Muscle layer of duodenum (tissue), 2 donors: ENCODE data around the gene COL5A1.

ENCODE experiments used
- H3K27ac ChIP-seq: one replicate; pipeline ENCODE4 v1.7.0; 2013; ENCODE audit warnings: mild to moderate bottlenecking, low read length
- H3K27me3 ChIP-seq: one replicate; pipeline ENCODE4 v1.7.0; 2013; ENCODE audit warnings: low read depth, mild to moderate bottlenecking, control low read depth, low read length
- H3K36me3 ChIP-seq, 2 donors: one replicate each; pipeline ENCODE4 v1.7.0; 2013; ENCODE audit warnings: low read length in 2 of 2, control low read depth in 1 of 2, mild to moderate bottlenecking in 1 of 2; ENCODE audit not compliant: insufficient read depth in 2 of 2, control insufficient read depth in 1 of 2
- H3K4me1 ChIP-seq, 2 donors: one replicate each; pipeline ENCODE4 v1.7.0; 2013; ENCODE audit warnings: low read length in 2 of 2, mild to moderate bottlenecking in 2 of 2, control low read depth in 1 of 2, moderate library complexity in 1 of 2; ENCODE audit not compliant: insufficient read depth in 2 of 2, control insufficient read depth in 1 of 2
- H3K4me3 ChIP-seq, 2 donors: one replicate each; pipeline ENCODE4 v1.7.0; 2013; ENCODE audit warnings: low read length in 2 of 2, low read depth in 1 of 2, mild to moderate bottlenecking in 1 of 2
- H3K9me3 ChIP-seq, 2 donors: one replicate each; pipeline ENCODE4 v1.7.0; 2013; ENCODE audit warnings: low read length in 2 of 2, control low read depth in 1 of 2, mild to moderate bottlenecking in 1 of 2; ENCODE audit not compliant: control insufficient read depth in 1 of 2
- donor health status: healthy.

Gene COL5A1

DNA sequence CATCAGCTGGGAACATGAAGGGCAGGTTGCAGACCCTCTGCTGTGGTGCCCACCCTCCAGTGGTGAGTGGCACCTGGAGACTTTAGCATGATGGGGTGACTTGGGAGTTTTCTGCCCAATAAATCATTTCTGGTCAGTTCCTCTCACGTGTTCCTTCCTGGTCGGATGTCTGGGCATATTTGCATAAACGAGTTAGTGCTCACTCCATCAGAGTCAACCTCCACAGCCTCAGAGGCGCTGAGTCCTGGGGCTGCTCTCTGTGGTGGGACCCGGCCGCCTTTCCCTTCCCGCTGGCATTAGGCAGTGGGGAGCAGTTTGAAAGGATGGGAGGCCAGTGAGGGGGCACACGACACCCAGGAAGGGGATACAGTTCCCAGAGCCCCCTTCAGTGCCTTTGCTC, 125.0 kb downstream of the COL5A1 start:
- H3K4me1 ChIP-seq, result no peaks in the 10 kb centered on the region
- no peak overlapping the region for H3K27ac ChIP-seq
- H3K9me3 ChIP-seq, result no peaks in the 10 kb centered on the region
- H3K36me3 ChIP-seq, result peaks cover 26 to 74% of the 10 kb centered on the region in 2 donors
- H3K4me3 ChIP-seq, result no peak overlapping the region
- no peaks in the 10 kb centered on the region for H3K27me3 ChIP-seq

GRCh38 chr9:134768332-134768708, 126.7 kb downstream of the COL5A1 start:
- Histone ChIP-seq H3K27ac (no peak overlapping the region), H3K9me3 (no peaks in the 10 kb centered on the region), H3K4me1 (no peaks in the 10 kb centered on the region), H3K4me3 (no peak overlapping the region), H3K27me3 (no peaks in the 10 kb centered on the region), H3K36me3 (peaks cover 15 to 81% of the 10 kb centered on the region in 2 donors)

GRCh38 chr9:134768709-134769351, 127.2 kb downstream of the COL5A1 start:
- Histone ChIP-seq H3K36me3 (peaks cover 13 to 81% of the 10 kb centered on the region in 2 donors), H3K4me1 (no peaks in the 10 kb centered on the region)

DNA sequence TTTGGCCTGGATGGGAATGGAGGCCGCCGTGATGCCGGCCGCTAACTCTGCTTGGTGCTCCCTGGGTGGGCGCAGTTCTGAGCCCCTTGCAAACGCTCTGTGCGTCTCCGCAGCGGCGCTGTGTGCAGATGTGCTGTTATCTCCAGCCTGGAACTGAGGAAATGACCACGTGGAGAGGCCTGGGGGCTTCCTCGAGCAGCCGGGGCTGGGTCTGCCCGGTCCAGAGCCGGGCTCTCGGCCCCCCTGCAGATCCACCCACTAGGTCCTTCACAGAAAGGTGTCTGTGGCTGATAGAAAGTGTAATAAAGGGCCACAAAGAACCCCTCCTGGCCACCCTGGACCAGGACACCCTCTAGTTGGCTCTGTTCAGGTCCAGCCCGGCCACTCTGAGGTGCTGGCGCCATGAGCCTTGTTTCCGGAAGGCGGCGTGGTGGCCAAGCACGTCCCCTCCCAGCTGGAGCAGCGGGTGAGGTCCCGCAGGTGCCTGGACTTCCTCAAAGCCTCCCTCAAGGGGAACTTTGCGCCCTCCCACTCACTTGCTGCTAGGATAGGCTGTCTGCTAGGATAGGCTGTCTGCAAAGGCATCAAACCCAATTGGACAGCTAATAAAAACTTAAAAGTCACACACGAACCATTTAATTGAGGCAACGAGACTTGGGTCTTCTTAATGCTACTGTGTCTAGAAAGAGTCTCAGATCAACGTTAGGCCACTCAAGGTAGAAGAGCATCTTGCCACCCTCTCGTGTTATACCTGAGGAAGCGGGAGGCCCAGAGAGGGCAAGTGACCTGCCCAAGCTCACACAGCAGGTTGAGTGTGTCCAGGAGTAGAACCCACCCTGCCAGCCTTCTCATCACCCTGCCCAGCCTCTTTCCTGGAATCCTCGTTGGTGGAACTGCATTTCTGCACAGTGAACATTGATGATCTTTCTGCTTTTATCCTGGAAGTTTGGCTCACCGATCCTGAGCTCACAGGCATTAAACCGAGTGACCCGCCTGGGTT, 129.7 kb downstream of the COL5A1 start:
- Histone ChIP-seq H3K36me3 (peaks cover 11 to 79% of the 10 kb centered on the region in 2 donors), H3K4me1 (peaks cover 0 to 9% of the 10 kb centered on the region in 2 donors), H3K27me3 (no peaks in the 10 kb centered on the region), H3K27ac (no peak overlapping the region), H3K9me3 (no peaks in the 10 kb centered on the region), H3K4me3 (no peak overlapping the region)

More at GRCh38 chr9:134768709-134769351, 127.2 kb downstream of the COL5A1 start:
- H3K27me3 ChIP-seq, result no peaks in the 10 kb centered on the region
- no peak overlapping the region for H3K4me3 ChIP-seq
- H3K9me3 ChIP-seq, result no peaks in the 10 kb centered on the region
- no peak overlapping the region for H3K27ac ChIP-seq

DNA sequence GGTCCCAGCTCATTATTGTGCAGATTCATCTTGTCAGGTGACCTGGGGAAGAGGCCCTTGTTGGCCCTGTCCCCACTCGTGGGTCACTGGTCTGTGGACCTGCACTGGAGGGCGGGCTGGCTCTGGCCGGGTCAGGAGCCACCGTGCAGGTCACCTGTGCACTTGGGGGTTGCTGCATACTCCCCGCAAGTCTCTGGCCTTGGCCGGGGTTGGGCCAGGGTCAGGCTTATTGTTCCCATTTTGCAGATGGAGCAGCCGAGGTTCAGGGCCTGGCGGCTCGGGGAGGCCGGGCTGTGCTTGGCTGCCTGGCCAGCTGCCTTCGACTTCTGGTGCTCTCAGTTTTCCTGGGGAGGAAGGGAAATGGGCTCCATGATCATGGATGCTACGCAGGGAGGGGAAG, 130.7 kb downstream of the COL5A1 start:
- Histone ChIP-seq H3K27ac (no peak overlapping the region), H3K27me3 (no peaks in the 10 kb centered on the region), H3K4me3 (no peak overlapping the region), H3K4me1 (peaks cover 0 to 14% of the 10 kb centered on the region in 2 donors), H3K9me3 (no peaks in the 10 kb centered on the region), H3K36me3 (peaks cover 5 to 69% of the 10 kb centered on the region in 2 donors)

- H3K36me3 ChIP-seq, result peaks cover 5 to 60% of the 10 kb centered on the region in 2 donors
- H3K4me3 ChIP-seq, result no peak overlapping the region
- H3K27ac ChIP-seq, result no peak overlapping the region
- peaks cover 0 to 17% of the 10 kb centered on the region in 2 donors for H3K4me1 ChIP-seq
- H3K27me3 ChIP-seq, result no peaks in the 10 kb centered on the region
- H3K9me3 ChIP-seq, result no peaks in the 10 kb centered on the region
Observed at GRCh38 chr9:134773842-134774241, 132.2 kb downstream of the COL5A1 start.

- H3K36me3 ChIP-seq, result peaks cover 5 to 56% of the 10 kb centered on the region in 2 donors
- H3K4me1 ChIP-seq, result peaks cover 0 to 22% of the 10 kb centered on the region in 2 donors
- no peaks in the 10 kb centered on the region for H3K27me3 ChIP-seq
Observed at GRCh38 chr9:134774410-134774809, 132.8 kb downstream of the COL5A1 start.

GRCh38 chr9:134775081-134775951, 133.7 kb downstream of the COL5A1 start:
- Histone ChIP-seq H3K27me3 (no peaks in the 10 kb centered on the region), H3K27ac (no peak overlapping the region), H3K9me3 (no peaks in the 10 kb centered on the region), H3K4me1 (peaks cover 0 to 22% of the 10 kb centered on the region in 2 donors), H3K4me3 (no peak overlapping the region), H3K36me3 (peaks cover 5 to 58% of the 10 kb centered on the region in 2 donors)

More at GRCh38 chr9:134774410-134774809, 132.8 kb downstream of the COL5A1 start:
- H3K4me3 ChIP-seq, result no peak overlapping the region
- H3K27ac ChIP-seq, result no peak overlapping the region
- H3K9me3 ChIP-seq, result no peaks in the 10 kb centered on the region

DNA sequence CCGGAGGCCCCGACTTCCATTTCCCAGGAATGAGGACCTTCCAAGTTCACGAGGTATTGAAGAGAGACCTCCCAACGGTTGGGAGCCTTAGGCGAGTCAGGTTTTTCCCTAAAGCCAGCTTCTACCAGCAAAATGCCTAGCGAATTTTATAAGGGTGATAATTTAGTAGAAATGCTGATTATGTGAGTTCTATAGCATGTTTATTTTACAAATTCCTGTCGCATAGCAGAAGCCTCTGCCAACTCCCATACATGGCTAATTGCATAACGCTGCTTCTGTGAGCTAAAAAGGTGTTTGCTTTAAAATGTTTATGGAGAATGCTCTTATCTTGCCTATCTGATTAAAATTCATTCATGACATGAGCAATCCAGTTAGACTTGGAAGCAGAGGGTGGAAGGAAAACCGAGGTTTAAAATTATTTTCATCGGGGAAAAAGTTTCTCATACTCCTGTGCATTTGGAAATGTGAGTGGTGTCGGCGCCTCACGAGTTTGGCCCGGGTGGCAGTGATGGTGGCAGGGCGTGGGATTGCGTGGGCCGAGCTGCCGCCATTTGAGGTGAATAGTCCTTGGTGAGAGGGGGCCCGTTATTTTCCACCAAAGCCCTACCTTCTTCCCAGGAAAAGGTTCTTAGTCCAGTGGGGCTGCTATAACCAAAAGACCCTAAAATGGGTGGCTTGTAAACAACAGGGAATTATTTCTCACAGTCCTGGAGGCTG, 134.6 kb downstream of the COL5A1 start:
- no peak overlapping the region for H3K4me3 ChIP-seq
- peaks cover 0 to 22% of the 10 kb centered on the region in 2 donors for H3K4me1 ChIP-seq
- H3K9me3 ChIP-seq, result no peaks in the 10 kb centered on the region
- no peak overlapping the region for H3K27ac ChIP-seq
- H3K27me3 ChIP-seq, result no peaks in the 10 kb centered on the region
- H3K36me3 ChIP-seq, result peaks cover 5 to 62% of the 10 kb centered on the region in 2 donors

GRCh38 chr9:134777153-134777552, 135.6 kb downstream of the COL5A1 start:
- H3K36me3 ChIP-seq, result peaks cover 5 to 62% of the 10 kb centered on the region in 2 donors
- H3K27ac ChIP-seq, result no peak overlapping the region
- no peak overlapping the region for H3K4me3 ChIP-seq
- peaks cover 0 to 22% of the 10 kb centered on the region in 2 donors for H3K4me1 ChIP-seq
- no peaks in the 10 kb centered on the region for H3K27me3 ChIP-seq
- no peaks in the 10 kb centered on the region for H3K9me3 ChIP-seq
